ENCODE measurements around the gene ARSA.
"Not testable (repeated sequence)": the region's sequence is repeated elsewhere in the genome, so short reads cannot be mapped to it uniquely, and the experiment has no call there.

Gene ARSA

GRCh38 chr22:50627642-50628542, at the start of gene ARSA:
ARSA (minus strand) TSS chr22:50628152; CDS start chr22:50627779, 373 bp downstream.
- peak; percentile 79 for DNase-seq (ENCODE audit: low spot score)

- no peak for DNase-seq (ENCODE audit: low spot score)
These were observed 48.9 kb upstream of the ARSA start for GRCh38 chr22:50676661-50677492.

- no peak for DNase-seq (ENCODE audit: low spot score)
These were observed 48.3 kb upstream of the ARSA start for GRCh38 chr22:50676180-50676636.

- DNase-seq (ENCODE audit: low spot score) = no peak
These were observed 47.7 kb upstream of the ARSA start for GRCh38 chr22:50675553-50676179.

GRCh38 chr22:50674606-50675552, 46.9 kb upstream of the ARSA start:
- no peak for DNase-seq (ENCODE audit: low spot score)

- no peak for DNase-seq (ENCODE audit: low spot score)
These were observed 46.2 kb upstream of the ARSA start for GRCh38 chr22:50674130-50674500.

GRCh38 chr22:50673231-50674129, 45.5 kb upstream of the ARSA start:
- no peak for DNase-seq (ENCODE audit: low spot score)

- no peak for DNase-seq (ENCODE audit: low spot score)
These were observed 44.7 kb upstream of the ARSA start, which contains the start of gene SHANK3 for GRCh38 chr22:50672471-50673230. SHANK3 (plus strand) TSS chr22:50672823.

- DNase-seq (ENCODE audit: low spot score) = no peak
These were observed 44.1 kb upstream of the ARSA start for GRCh38 chr22:50672041-50672440.

- DNase-seq (ENCODE audit: low spot score) = no peak
These were observed 43.7 kb upstream of the ARSA start for GRCh38 chr22:50671641-50672040.

GRCh38 chr22:50670914-50671538, 43.1 kb upstream of the ARSA start:
- DNase-seq (ENCODE audit: low spot score) = no peak

- DNase-seq (ENCODE audit: low spot score) = no peak
These were observed 42.6 kb upstream of the ARSA start for GRCh38 chr22:50670513-50670912.

- no peak for DNase-seq (ENCODE audit: low spot score)
These were observed 37.8 kb upstream of the ARSA start for GRCh38 chr22:50665738-50666137.

- DNase-seq (ENCODE audit: low spot score) = no peak
These were observed 37.3 kb upstream of the ARSA start for GRCh38 chr22:50665212-50665611.

- no peak for DNase-seq (ENCODE audit: low spot score)
These were observed 32.4 kb upstream of the ARSA start for GRCh38 chr22:50660306-50660705.

- DNase-seq (ENCODE audit: low spot score) = not testable (repeated sequence)
These were observed 31.8 kb upstream of the ARSA start for GRCh38 chr22:50659711-50660110.

- no peak for DNase-seq (ENCODE audit: low spot score)
These were observed 30.0 kb upstream of the ARSA start for GRCh38 chr22:50657925-50658324.

GRCh38 chr22:50656122-50657070, 28.4 kb upstream of the ARSA start:
- DNase-seq (ENCODE audit: low spot score) = no peak

All from globus pallidus (tissue), 1 donor.